A549 (cell line): ENCODE measurements around the gene UNCX. TPM values are rescaled to one million over a fixed set of nuclear protein-coding genes. Genes with fewer than 3 reads are reported as not detected.

Experiments
- ATAC-seq, 2 experiments: fragments of 200-7000 bp in 1 of 2; fragments of >200 bp in 1 of 2; cut with Nextera tagmentation in 1 of 2; cut with Tn5 transposase in 1 of 2; 3 replicates each; pipeline versions ENCODE4 v1.8.0 to v1.9.1; 2018 to 2020; ENCODE audit warnings: mild to moderate bottlenecking in 1 of 2, moderate library complexity in 1 of 2
- CTCF ChIA-PET: fragments of 300-600 bp; sonication (Branson Sonifier 250); formaldehyde crosslinking; extraction: SDS; loops from one replicate; lab custom pipeline; 2021; ENCODE audit warnings: antibody characterized with exemption, inconsistent platforms; lab: Yijun Ruan, JAX
- POLR2A ChIA-PET: fragments of 350-600 bp; formaldehyde crosslinking; extraction: SDS; loops from one replicate; lab custom pipeline; 2021; ENCODE audit warnings: antibody characterized with exemption, inconsistent platforms; lab: Yijun Ruan, JAX
- DNase-seq, 2 experiments: peaks; one replicate each; pipeline versions ENCODE4 v3.0.0 to v3.0.0-alpha.2; 2011 to 2016; ENCODE audit warnings: low read depth in 1 of 2, low spot score in 1 of 2
- FAIRE-seq: peaks from 2 replicates; lab custom pipeline; 2011; peaks lifted over from hg19 to GRCh38; lab: Jason Lieb, UNC
- H3K27ac ChIP-seq, 2 experiments: fragments of >200 bp; sonication (Bioruptor Twin); formaldehyde crosslinking; 3 replicates each; pipeline ENCODE4 v1.5.1; 2016 to 2017
- H3K4me1 ChIP-seq: fragments of >200 bp; sonication (Bioruptor Twin); formaldehyde crosslinking; 3 replicates; pipeline ENCODE4 v1.6.1; 2016
- H3K4me2 ChIP-seq: fragments of >200 bp; sonication (Bioruptor Twin); formaldehyde crosslinking; 3 replicates; pipeline ENCODE4 v1.6.1; 2016
- H3K4me3 ChIP-seq: fragments of >200 bp; sonication (Bioruptor Twin); formaldehyde crosslinking; 3 replicates; pipeline ENCODE4 v1.5.1; 2016
- H3K9me3 ChIP-seq: fragments of >200 bp; sonication (Bioruptor Twin); formaldehyde crosslinking; 3 replicates; pipeline ENCODE4 v1.6.1; 2016
- BCL3 ChIP-seq: fragments of >200 bp; sonication (Bioruptor Twin); formaldehyde crosslinking; IDR thresholded peaks from 3 replicates; pipeline ENCODE4 v1.6.1; 2016
- CBX8 ChIP-seq: fragments of 200-600 bp; sonication (generic); IDR thresholded peaks from 2 replicates; pipeline ENCODE4 v1.6.1; 2016
- CHD4 ChIP-seq: fragments of 200-600 bp; sonication (generic); IDR thresholded peaks from 2 replicates; pipeline ENCODE4 v1.6.1; 2016; ENCODE audit warnings: antibody characterized with exemption, mild to moderate bottlenecking, borderline replicate concordance
- EHF ChIP-seq: fragments of 250-450 bp; sonication (Bioruptor Pico); IDR thresholded peaks from 2 replicates; pipeline ENCODE4 v1.5.0; 2020; ENCODE audit warnings: mild to moderate bottlenecking
- EHMT2 ChIP-seq: fragments of 200-600 bp; sonication (generic); IDR thresholded peaks from 2 replicates; pipeline ENCODE4 v1.6.1; 2016; ENCODE audit warnings: antibody characterized with exemption, low read depth, mild to moderate bottlenecking, moderate library complexity
- EP300 ChIP-seq, 2 experiments: fragments of >200 bp; sonication (Bioruptor Twin); formaldehyde crosslinking; IDR thresholded peaks; 2 replicates in 1 of 2; 3 replicates in 1 of 2; pipeline ENCODE4 v1.6.1; 2016 to 2017
- FOXS1 ChIP-seq: fragments of 250-450 bp; sonication (Bioruptor Pico); IDR thresholded peaks from 2 replicates; pipeline ENCODE4 v1.5.0; 2020; ENCODE audit warnings: mild to moderate bottlenecking, moderate library complexity
- HOXB5 ChIP-seq: fragments of 250-450 bp; sonication (Bioruptor Pico); IDR thresholded peaks from 2 replicates; pipeline ENCODE4 v1.5.0; 2020; ENCODE audit warnings: mild to moderate bottlenecking, moderate library complexity
- JUN ChIP-seq, 2 experiments: fragments of >200 bp; sonication (Bioruptor Twin); formaldehyde crosslinking; IDR thresholded peaks; 2 replicates in 1 of 2; 3 replicates in 1 of 2; pipeline ENCODE4 v1.6.1; 2016 to 2017
- KDM1A ChIP-seq: fragments of 200-600 bp; sonication (generic); IDR thresholded peaks from 2 replicates; pipeline ENCODE4 v1.6.1; 2016; ENCODE audit warnings: low read depth, mild to moderate bottlenecking
- MAFK ChIP-seq: fragments of 450-650 bp; IDR thresholded peaks from 2 replicates; pipeline ENCODE4 v1.6.1; 2014; ENCODE audit not compliant: partially characterized antibody
- MAZ ChIP-seq: fragments of 150-350 bp; IDR thresholded peaks from 2 replicates; pipeline ENCODE4 v1.6.1; 2014; ENCODE audit warnings: antibody characterized with exemption, low read depth, low read length, borderline replicate concordance
- MYC ChIP-seq: IDR thresholded peaks from 2 replicates; pipeline ENCODE4 v1.6.1; 2012; ENCODE audit warnings: mild to moderate bottlenecking, inconsistent platforms, low read length, improper control_type of control experiment, borderline replicate concordance
- NFE2L2 ChIP-seq: fragments of 150-350 bp; conservative IDR thresholded peaks from 2 replicates; pipeline ENCODE4 v1.6.1; 2014; ENCODE audit warnings: low read length
- PBX3 ChIP-seq: IDR thresholded peaks from 2 replicates; pipeline ENCODE4 v1.6.1; 2012
- POLR2AphosphoS2 ChIP-seq: conservative IDR thresholded peaks from 2 replicates; pipeline ENCODE4 v1.6.1; 2012; ENCODE audit warnings: low read length, improper control_type of control experiment, inconsistent platforms
- RAD21 ChIP-seq, 2 experiments: fragments of >200 bp in 1 of 2; sonication (Bioruptor Twin) in 1 of 2; formaldehyde crosslinking in 1 of 2; IDR thresholded peaks in 1 of 2; conservative IDR thresholded peaks in 1 of 2; 2 replicates in 1 of 2; 3 replicates in 1 of 2; pipeline ENCODE4 v1.6.1; 2012 to 2018; ENCODE audit warnings: inconsistent platforms in 1 of 2
- RCOR1 ChIP-seq: fragments of 150-350 bp; IDR thresholded peaks from 2 replicates; pipeline ENCODE4 v1.6.1; 2014; ENCODE audit warnings: antibody characterized with exemption, low read length, low read depth
- RFX5 ChIP-seq: fragments of 450-650 bp; IDR thresholded peaks from 2 replicates; pipeline ENCODE4 v1.7.1; 2014; ENCODE audit warnings: antibody characterized with exemption, mild to moderate bottlenecking, moderate library complexity
- RNF2 ChIP-seq: fragments of 200-600 bp; sonication (generic); IDR thresholded peaks from 2 replicates; pipeline ENCODE4 v1.6.1; 2016; ENCODE audit warnings: low read depth, mild to moderate bottlenecking, antibody characterized with exemption, moderate library complexity, borderline replicate concordance
- SREBF2 ChIP-seq: fragments of 450-650 bp; IDR thresholded peaks from 2 replicates; pipeline ENCODE4 v1.6.1; 2014; ENCODE audit warnings: mild to moderate bottlenecking, moderate library complexity
- ZC3H11A ChIP-seq: fragments of 450-650 bp; IDR thresholded peaks from 2 replicates; pipeline ENCODE4 v1.6.1; 2014; ENCODE audit warnings: antibody characterized with exemption, mild to moderate bottlenecking
- WGBS: methylation state at CpG from one replicate; pipeline ENCODE4 v1.1.6; 2017; ENCODE audit errors: missing lambda C conversion rate; 5-methylcytosine and 5-hydroxymethylcytosine counted together
- polyA plus RNA-seq, 4 experiments: library from polyadenylated mRNA; depleted of rRNA in 3 of 4; stranded (reverse); fragments of >200 nt; fragmentation: RNase III in 1 of 4; extraction: RNeasy Plus Mini Kit Qiagen cat#74134 plus additional on column Dnase treatment in 1 of 4; gene quantifications; 2 replicates in 3 of 4; 3 replicates in 1 of 4; pipeline ENCODE4 v1.2.3, GENCODE V29; 2011 to 2017
- TF ChIP-seq, protein P1 (sequence below): fragments of 250-450 bp; sonication (Bioruptor Pico); IDR thresholded peaks from 2 replicates; pipeline ENCODE4 v1.5.0; 2021; ENCODE audit warnings: mild to moderate bottlenecking, moderate library complexity, borderline replicate concordance
- TF ChIP-seq, protein P2 (sequence below): fragments of 150-350 bp; IDR thresholded peaks from 2 replicates; pipeline ENCODE4 v1.6.1; 2014; ENCODE audit warnings: low read depth, mild to moderate bottlenecking, low read length
- TF ChIP-seq, protein P3 (sequence below): fragments of 250-450 bp; sonication (Bioruptor Pico); IDR thresholded peaks from 2 replicates; pipeline ENCODE4 v1.5.0; 2020; ENCODE audit warnings: low read depth, mild to moderate bottlenecking, moderate library complexity
- TF ChIP-seq, protein P4 (sequence below): fragments of 450-650 bp; IDR thresholded peaks from 2 replicates; pipeline ENCODE4 v1.6.1; 2014; ENCODE audit warnings: antibody characterized with exemption

Gene UNCX
- polyA plus RNA-seq, 2 of the 4 experiments (the other 2 are of a cell fraction) = not detected

GRCh38 chr7:1275451-1276381 lies 43.0 kb downstream of the UNCX start:
- ChIA-PET POLR2A (no interaction called here), CTCF (interaction anchor here (0.7 to 1.6 kb wide), 3 partner anchors 9 to 82 kb away, joined by 3 to 8 read pairs (median 5); no protein-coding TSS in a partner anchor)
- H3K27ac ChIP-seq = no peak overlapping the region
- TF ChIP-seq FOXS1 (CRISPR knock-in tag) (no peak), EP300 (IDR thresholded peaks at IDR 0.05) (no peak), EHMT2 (no peak), EHF (CRISPR knock-in tag) (no peak), RNF2 (no peak), CBX8 (no peak), MYC (no peak), HOXB5 (CRISPR knock-in tag) (no peak), POLR2AphosphoS2 (no peak), CHD4 (no peak), RFX5 (no peak)
- TF ChIP-seq, protein P1, sequence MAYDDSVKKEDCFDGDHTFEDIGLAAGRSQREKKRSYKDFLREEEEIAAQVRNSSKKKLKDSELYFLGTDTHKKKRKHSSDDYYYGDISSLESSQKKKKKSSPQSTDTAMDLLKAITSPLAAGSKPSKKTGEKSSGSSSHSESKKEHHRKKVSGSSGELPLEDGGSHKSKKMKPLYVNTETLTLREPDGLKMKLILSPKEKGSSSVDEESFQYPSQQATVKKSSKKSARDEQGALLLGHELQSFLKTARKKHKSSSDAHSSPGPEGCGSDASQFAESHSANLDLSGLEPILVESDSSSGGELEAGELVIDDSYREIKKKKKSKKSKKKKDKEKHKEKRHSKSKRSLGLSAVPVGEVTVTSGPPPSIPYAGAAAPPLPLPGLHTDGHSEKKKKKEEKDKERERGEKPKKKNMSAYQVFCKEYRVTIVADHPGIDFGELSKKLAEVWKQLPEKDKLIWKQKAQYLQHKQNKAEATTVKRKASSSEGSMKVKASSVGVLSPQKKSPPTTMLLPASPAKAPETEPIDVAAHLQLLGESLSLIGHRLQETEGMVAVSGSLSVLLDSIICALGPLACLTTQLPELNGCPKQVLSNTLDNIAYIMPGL (CRISPR knock-in tag) = no peak
- TF ChIP-seq, protein P2, sequence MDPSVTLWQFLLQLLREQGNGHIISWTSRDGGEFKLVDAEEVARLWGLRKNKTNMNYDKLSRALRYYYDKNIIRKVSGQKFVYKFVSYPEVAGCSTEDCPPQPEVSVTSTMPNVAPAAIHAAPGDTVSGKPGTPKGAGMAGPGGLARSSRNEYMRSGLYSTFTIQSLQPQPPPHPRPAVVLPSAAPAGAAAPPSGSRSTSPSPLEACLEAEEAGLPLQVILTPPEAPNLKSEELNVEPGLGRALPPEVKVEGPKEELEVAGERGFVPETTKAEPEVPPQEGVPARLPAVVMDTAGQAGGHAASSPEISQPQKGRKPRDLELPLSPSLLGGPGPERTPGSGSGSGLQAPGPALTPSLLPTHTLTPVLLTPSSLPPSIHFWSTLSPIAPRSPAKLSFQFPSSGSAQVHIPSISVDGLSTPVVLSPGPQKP = no peak
- TF ChIP-seq, protein P3, sequence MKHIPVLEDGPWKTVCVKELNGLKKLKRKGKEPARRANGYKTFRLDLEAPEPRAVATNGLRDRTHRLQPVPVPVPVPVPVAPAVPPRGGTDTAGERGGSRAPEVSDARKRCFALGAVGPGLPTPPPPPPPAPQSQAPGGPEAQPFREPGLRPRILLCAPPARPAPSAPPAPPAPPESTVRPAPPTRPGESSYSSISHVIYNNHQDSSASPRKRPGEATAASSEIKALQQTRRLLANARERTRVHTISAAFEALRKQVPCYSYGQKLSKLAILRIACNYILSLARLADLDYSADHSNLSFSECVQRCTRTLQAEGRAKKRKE (CRISPR knock-in tag) = no peak
- H3K4me1 ChIP-seq = no peaks in the 10 kb centered on the region
- FAIRE-seq = no peak
- DNase-seq = no peak
- H3K9me3 ChIP-seq = no peaks in the 10 kb centered on the region; the same call in 2 of the 3 replicates
- no peak overlapping the region for H3K4me2 ChIP-seq
- no peak; a peak in 2 of 6 replicates for ATAC-seq
- H3K4me3 ChIP-seq = no peak overlapping the region
- 67% methylated on average over 46 of the region's 61 CpGs for WGBS

GRCh38 chr7:1276626-1277175 lies 44.0 kb downstream of the UNCX start:
- CTCF ChIA-PET = no interaction called here
- H3K4me3 ChIP-seq = no peak overlapping the region
- no peak overlapping the region for H3K27ac ChIP-seq
- POLR2A ChIA-PET = no interaction called here
- H3K4me1 ChIP-seq = no peaks in the 10 kb centered on the region
- H3K4me2 ChIP-seq = no peak overlapping the region
- WGBS = 52% methylated on average over 10 of the region's 10 CpGs
- no peaks in the 10 kb centered on the region; the same call in 2 of the 3 replicates for H3K9me3 ChIP-seq
- ATAC-seq (no peak), FAIRE-seq (no peak), DNase-seq (no peak)
- no peak for TF ChIP-seq RCOR1
- TF ChIP-seq EP300 (IDR thresholded peaks at IDR 0.05) = no peak
- TF ChIP-seq, protein P1 (CRISPR knock-in tag) = no peak
- no peak for TF ChIP-seq ZC3H11A
- TF ChIP-seq MAFK = no peak
- no peak for TF ChIP-seq JUN (IDR thresholded peaks at IDR 0.05)
- TF ChIP-seq NFE2L2 = no peak
- TF ChIP-seq RAD21 (conservative IDR thresholded peaks at IDR 0.05 in 1 of 2, IDR thresholded peaks at IDR 0.05 in 1 of 2) = no peak
- TF ChIP-seq MAZ = no peak
- no peak for TF ChIP-seq FOXS1 (CRISPR knock-in tag)
- TF ChIP-seq KDM1A = no peak
- TF ChIP-seq PBX3 = no peak
- TF ChIP-seq BCL3 = no peak
- TF ChIP-seq, protein P4, sequence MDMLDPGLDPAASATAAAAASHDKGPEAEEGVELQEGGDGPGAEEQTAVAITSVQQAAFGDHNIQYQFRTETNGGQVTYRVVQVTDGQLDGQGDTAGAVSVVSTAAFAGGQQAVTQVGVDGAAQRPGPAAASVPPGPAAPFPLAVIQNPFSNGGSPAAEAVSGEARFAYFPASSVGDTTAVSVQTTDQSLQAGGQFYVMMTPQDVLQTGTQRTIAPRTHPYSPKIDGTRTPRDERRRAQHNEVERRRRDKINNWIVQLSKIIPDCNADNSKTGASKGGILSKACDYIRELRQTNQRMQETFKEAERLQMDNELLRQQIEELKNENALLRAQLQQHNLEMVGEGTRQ = no peak
- no peak for TF ChIP-seq SREBF2
